HG03064 (cell line): ENCODE measurements around the gene ITSN1.
A peak's percentile ranks its signal among the peaks of the same experiment; 100 is the strongest.

Experiments
- ATAC-seq: cut with Tn5 transposase; IDR thresholded peaks from one replicate; pipeline ENCODE4 v1.9.1; 2021; ENCODE audit warnings: low read depth; ENCODE audit not compliant: unreplicated experiment

Gene ITSN1

GRCh38 chr21:33944185-33944763 lies 302.0 kb downstream of the ITSN1 start:
- no peak for ATAC-seq

GRCh38 chr21:33945652-33946270 lies 303.5 kb downstream of the ITSN1 start:
- ATAC-seq: no peak

GRCh38 chr21:33947451-33948095 lies 305.3 kb downstream of the ITSN1 start:
- peak; percentile 44 for ATAC-seq

- ATAC-seq: peak; percentile 35
Measured at GRCh38 chr21:33948096-33948950, 306.0 kb downstream of the ITSN1 start.

- no peak for ATAC-seq
Measured at GRCh38 chr21:33948951-33949444, 306.7 kb downstream of the ITSN1 start.
